Stimulated activated naive CD8-positive, alpha-beta T cell treated with anti-CD3 and anti-CD28 coated beads, Interleukin-15, amount 100 ng/mL, for 72 hours (primary cell): ENCODE measurements around the gene LILRA5.
"Not testable (repeated sequence)": the region's sequence is repeated elsewhere in the genome, so short reads cannot be mapped to it uniquely, and the experiment has no call there.

ENCODE experiments used
- ATAC-seq: fragments of 150-1000 bp; cut with Tn5 transposase; 2 replicates; pipeline ENCODE4 v1.10.0; 2021; ENCODE audit warnings: mild to moderate bottlenecking, moderate library complexity
- DNase-seq, 2 donors: peaks; one replicate each; pipeline ENCODE4 v3.0.0; 2021 to 2022
- H3K27ac Mint-ChIP-seq, 2 donors: one replicate each; pipeline ENCODE4 v1.8.0; 2022; ENCODE audit warnings: mild to moderate bottlenecking in 2 of 2, mixed read lengths in 2 of 2, moderate library complexity in 2 of 2
- H3K27me3 Mint-ChIP-seq: one replicate; pipeline ENCODE4 v1.8.0; 2022; ENCODE audit warnings: mixed read lengths
- H3K4me1 Mint-ChIP-seq: one replicate; pipeline ENCODE4 v1.8.0; 2022; ENCODE audit warnings: mild to moderate bottlenecking, mixed read lengths
- H3K4me3 Mint-ChIP-seq, 2 donors: one replicate each; pipeline ENCODE4 v1.8.0; 2022; ENCODE audit warnings: mild to moderate bottlenecking in 2 of 2, mixed read lengths in 2 of 2, moderate library complexity in 1 of 2
- H3K9me3 Mint-ChIP-seq, 2 donors: one replicate each; pipeline ENCODE4 v1.8.0; 2022; ENCODE audit warnings: mixed read lengths in 2 of 2

Gene LILRA5

DNA sequence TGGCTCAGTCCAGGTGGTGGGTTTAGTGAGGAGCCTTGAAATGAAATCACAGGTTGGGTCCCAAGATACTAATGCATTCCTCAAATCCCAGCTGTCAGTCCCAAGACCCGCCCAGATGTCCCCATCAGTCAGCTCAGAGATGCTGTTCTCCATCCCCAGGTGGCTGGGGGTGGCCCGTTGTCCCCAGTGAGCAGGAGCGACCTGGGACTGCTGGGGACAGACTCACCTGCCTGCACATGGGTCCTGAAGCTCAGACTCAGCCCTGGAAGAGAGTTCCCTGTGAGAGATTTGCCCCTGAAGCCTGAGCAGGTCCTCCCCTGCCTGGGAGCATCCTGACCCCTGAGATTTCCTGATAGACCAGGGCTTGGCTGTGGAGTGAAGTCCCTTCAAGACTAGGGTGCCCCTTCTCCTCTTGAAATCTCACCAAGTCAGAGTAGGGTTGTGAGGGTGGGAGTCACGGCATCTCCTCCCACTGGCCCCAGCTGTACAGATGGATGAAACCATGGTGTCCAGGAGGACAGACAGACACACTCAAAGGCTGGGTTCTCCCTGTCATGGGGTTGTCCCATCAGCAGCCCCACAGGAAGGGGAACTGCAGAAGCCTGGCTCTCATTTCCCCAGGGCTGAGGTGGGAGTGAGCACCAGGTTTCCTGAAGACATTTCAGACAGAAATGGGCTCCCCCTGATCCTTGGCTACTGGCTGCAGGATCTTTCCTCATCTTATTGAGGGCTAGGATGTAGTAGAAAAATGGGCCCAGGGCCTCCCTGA is 14.4 kb downstream of the LILRA5 start:
- Mint-ChIP-seq H3K4me1 (peaks cover 6% of the 10 kb centered on the region), H3K4me3 (no peak overlapping the region), H3K9me3 (peaks cover under 1 to 7% of the 10 kb centered on the region in 2 donors), H3K27me3 (peaks cover 25% of the 10 kb centered on the region), H3K27ac (no peak overlapping the region)
- peak in 1 of 2 donors; percentile 4 for DNase-seq
- ATAC-seq: no peak

DNA sequence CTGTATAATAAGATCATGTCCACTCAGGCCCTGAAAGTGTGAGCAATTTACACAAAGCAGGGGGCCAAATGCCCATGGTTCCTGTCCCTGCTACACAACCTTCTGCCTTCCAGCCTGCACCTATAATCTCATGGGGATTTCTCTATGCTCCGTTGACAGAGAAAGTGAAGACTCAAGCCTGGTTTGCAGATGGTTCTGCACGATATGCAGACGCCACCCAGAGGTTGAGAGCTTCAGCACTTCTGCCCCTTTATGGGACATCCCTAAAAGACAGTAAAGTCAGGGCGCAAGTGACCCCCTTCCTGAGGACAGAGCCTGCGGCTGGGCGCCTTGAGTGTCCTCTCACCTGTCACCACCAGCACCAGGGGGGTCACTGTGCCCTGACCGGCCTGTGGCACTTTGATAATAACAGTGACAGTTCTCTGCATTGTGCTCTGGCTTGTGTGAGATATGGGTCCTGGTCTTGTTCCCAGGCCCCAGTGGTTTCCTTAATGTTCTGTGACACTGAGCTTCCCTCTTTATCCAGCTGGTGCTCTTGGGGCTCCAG is 15.1 kb downstream of the LILRA5 start:
- Mint-ChIP-seq H3K4me3 (no peak overlapping the region), H3K4me1 (no peaks in the 10 kb centered on the region), H3K27ac (no peak overlapping the region), H3K27me3 (peaks cover 32% of the 10 kb centered on the region), H3K9me3 (peaks cover 5 to 7% of the 10 kb centered on the region in 2 donors)
- ATAC-seq (no peak), DNase-seq (no peak)

GRCh38 chr19:54294539-54294938 is 18.4 kb downstream of the LILRA5 start:
- Mint-ChIP-seq H3K9me3 (peaks cover 5 to 7% of the 10 kb centered on the region in 2 donors), H3K27ac (peak overlapping the region in 1 of 2 donors; percentile 40), H3K27me3 (peaks cover 42% of the 10 kb centered on the region)

GRCh38 chr19:54289160-54289559 is 23.8 kb downstream of the LILRA5 start:
- not testable (repeated sequence) for H3K9me3 Mint-ChIP-seq, ATAC-seq, DNase-seq, H3K27ac Mint-ChIP-seq, H3K4me1 Mint-ChIP-seq, H3K4me3 Mint-ChIP-seq
- H3K27me3 Mint-ChIP-seq: peaks cover 23% of the 10 kb centered on the region

More at GRCh38 chr19:54294539-54294938, 18.4 kb downstream of the LILRA5 start:
- ATAC-seq (no peak), DNase-seq (no peak)
- H3K4me1 Mint-ChIP-seq: no peaks in the 10 kb centered on the region
- no peak overlapping the region for H3K4me3 Mint-ChIP-seq

- ATAC-seq (no peak), DNase-seq (no peak)
- no peaks in the 10 kb centered on the region for H3K9me3 Mint-ChIP-seq
- no peak overlapping the region for H3K4me3 Mint-ChIP-seq
- H3K27me3 Mint-ChIP-seq: peaks cover 10% of the 10 kb centered on the region
- peaks cover 8% of the 10 kb centered on the region for H3K4me1 Mint-ChIP-seq
- H3K27ac Mint-ChIP-seq: no peak overlapping the region
These were observed 25.5 kb downstream of the LILRA5 start for GRCh38 chr19:54287456-54287855.

DNA sequence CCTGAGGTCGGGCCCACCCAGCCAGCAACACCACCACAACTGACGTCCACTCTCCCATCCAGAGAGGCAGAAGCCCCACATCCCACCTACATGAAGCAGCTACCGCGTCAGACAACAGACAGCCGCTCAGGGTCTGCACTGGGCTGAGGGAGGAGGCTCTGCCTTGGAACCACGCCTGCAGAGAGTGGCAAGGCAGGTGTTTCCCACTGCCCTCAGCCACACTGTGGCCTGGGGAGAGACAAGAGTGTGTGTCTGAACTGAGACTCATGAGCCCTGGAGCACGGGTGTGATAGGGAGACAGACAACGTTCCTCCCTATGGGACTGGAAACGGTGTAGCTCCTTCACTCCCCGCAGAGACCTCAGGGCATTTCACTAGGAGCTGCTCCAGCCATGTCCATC is 26.7 kb downstream of the LILRA5 start:
- not testable (repeated sequence) for ATAC-seq, H3K4me3 Mint-ChIP-seq, H3K4me1 Mint-ChIP-seq, DNase-seq, H3K27ac Mint-ChIP-seq, H3K9me3 Mint-ChIP-seq
- H3K27me3 Mint-ChIP-seq: peaks cover 14% of the 10 kb centered on the region

GRCh38 chr19:54285427-54286056 is 27.4 kb downstream of the LILRA5 start:
- H3K9me3 Mint-ChIP-seq, DNase-seq, H3K4me3 Mint-ChIP-seq, H3K4me1 Mint-ChIP-seq, ATAC-seq: not testable (repeated sequence)
- Mint-ChIP-seq H3K27ac (peak overlapping the region in 1 of 2 donors; percentile 30), H3K27me3 (peaks cover 15% of the 10 kb centered on the region)

DNA sequence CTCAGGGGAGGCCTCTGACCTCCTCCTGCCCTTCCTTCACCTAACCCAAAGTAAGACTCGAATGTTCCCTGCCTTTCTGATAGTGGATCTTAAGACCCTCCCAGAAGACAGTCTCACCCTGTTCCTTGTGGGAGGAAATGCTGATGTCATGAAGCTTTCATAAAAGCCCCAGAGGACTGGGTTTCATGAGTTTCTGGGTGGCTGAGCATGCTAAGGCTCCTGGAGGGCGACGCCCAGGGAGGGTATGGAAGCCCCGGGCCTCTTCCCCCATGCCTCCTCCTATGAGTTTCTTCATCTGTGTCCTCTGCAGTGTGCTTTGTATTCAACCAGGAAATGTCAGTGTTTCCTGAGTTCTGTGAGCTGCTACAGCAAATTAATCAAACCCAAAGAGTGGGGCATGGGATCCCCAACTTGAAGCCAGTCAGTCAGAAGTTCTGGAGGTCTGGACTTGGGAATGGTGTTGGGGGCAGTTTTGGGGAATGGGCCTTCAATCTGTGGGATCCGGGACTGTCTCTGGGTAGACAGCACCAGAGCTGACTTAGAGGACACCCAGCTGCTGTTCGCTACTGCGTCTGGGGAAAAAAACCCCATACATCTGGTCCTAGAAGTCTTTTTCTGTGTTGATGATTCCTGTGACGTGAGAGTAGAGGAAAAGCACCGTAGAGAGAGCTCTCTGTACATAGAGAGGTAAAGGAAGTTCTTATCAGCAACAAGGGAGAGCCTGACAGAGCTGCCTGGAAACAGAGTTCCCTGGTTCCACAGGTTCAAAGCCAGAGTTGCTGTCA is 30.1 kb downstream of the LILRA5 start:
- ATAC-seq: no peak
- H3K27me3 Mint-ChIP-seq: peaks cover 39% of the 10 kb centered on the region
- H3K4me1 Mint-ChIP-seq: peaks cover 8% of the 10 kb centered on the region
- no peak overlapping the region for H3K4me3 Mint-ChIP-seq
- H3K27ac Mint-ChIP-seq: no peak overlapping the region
- DNase-seq: no peak
- no peaks in the 10 kb centered on the region for H3K9me3 Mint-ChIP-seq

- peaks cover 41% of the 10 kb centered on the region for H3K27me3 Mint-ChIP-seq
- H3K4me3 Mint-ChIP-seq, ATAC-seq, DNase-seq, H3K4me1 Mint-ChIP-seq, H3K9me3 Mint-ChIP-seq, H3K27ac Mint-ChIP-seq: not testable (repeated sequence)
These were observed 31.3 kb downstream of the LILRA5 start for GRCh38 chr19:54281729-54282075.

GRCh38 chr19:54281007-54281728 is 31.8 kb downstream of the LILRA5 start, which contains the start of gene LILRB2:
Gene LILRB2, minus strand, starts transcription at chr19:54281110. Its CDS starts 614 bp downstream, at chr19:54280496.
- H3K27ac Mint-ChIP-seq: no peak within 1 kb of the TSS
- DNase-seq (no peak), ATAC-seq (no peak)
- peaks cover 8% of the 10 kb centered on the region for H3K4me1 Mint-ChIP-seq
- H3K27me3 Mint-ChIP-seq: peaks cover 41% of the 10 kb centered on the region
- no peaks in the 10 kb centered on the region for H3K9me3 Mint-ChIP-seq
- H3K4me3 Mint-ChIP-seq: no peak within 1 kb of the TSS

GRCh38 chr19:54280441-54280840 is 32.5 kb downstream of the LILRA5 start:
- not testable (repeated sequence) for DNase-seq, H3K4me1 Mint-ChIP-seq, ATAC-seq, H3K9me3 Mint-ChIP-seq, H3K27ac Mint-ChIP-seq, H3K4me3 Mint-ChIP-seq
- peaks cover 46% of the 10 kb centered on the region for H3K27me3 Mint-ChIP-seq

DNA sequence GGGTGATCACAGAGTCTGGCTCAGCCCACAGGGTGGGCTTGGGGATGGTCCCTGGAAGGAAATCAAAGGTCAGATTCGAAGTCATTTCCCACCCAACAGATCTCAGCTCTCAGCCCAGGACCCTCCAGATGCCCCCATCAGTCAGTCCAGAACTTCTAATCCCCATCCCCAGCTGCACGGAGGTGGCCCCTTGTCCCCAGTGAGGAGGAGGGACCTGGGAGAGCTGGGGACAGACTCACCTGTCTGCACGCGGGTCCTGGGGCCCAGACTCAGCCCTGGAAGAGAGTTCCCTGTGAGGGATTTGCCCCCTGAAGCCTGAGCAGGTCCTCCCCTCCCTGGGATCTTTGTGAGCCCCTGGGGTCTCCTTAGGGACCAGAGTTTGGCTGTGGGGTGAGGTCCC is 32.9 kb downstream of the LILRA5 start:
- not testable (repeated sequence) for DNase-seq, H3K27ac Mint-ChIP-seq, H3K9me3 Mint-ChIP-seq, ATAC-seq, H3K4me1 Mint-ChIP-seq, H3K4me3 Mint-ChIP-seq
- H3K27me3 Mint-ChIP-seq: peaks cover 50% of the 10 kb centered on the region

DNA sequence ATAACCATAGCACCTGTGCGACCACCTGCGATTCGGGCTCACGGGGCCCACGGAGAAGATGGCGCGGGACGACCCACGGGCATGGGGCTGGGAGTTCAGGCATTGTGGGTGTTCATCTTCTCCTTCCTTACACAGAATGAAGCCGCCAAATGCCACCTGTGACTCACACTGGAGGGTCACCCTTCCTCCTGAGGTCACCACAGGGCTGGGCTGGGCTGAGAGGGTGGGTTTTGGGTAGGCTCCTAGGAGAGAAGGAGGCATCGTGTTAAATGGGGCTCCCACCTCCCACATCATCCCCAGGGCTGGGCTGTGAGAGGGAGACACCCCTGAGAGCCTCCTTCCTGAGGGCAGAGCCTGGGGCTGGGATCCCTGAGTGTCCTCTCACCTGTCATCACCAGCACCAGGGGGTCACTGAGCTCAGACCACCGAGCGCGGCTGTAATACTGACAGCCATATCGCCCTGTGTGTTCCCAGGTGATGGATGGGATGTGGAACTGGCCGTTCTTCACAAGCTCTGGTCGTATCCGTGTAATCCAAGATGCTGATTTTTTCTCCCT is 33.5 kb downstream of the LILRA5 start:
- DNase-seq: no peak

DNA sequence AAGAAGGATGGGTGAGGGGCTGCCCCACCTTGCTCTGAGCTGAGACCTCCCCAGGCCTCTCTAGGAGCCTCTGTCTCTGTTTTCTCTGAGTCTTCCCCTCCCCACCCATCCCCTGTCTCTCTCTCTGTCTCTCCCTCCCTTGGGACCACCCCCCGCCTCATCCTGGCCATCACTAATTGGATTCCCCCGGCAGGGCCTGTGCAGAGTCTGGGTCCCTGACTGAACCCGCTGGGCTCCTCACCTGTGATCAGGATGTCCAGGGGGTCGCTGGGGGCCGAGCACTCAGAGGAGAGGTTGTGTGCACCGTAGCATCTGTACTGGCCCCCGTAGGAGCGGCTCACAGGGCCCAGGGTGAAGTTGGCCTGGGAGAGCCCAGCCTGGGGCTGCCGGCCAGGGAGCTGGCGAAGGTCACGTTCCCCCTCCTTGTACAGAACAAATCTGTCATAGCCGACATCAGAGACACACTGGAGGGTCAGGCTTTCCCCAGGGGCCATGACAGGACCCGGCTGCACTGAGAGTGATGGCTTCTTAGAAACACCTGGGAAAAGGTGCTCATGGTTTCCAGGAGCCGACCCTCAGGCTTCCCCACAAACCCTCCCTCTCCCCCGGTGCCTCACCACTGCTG is 34.3 kb downstream of the LILRA5 start:
- not testable (repeated sequence) for H3K4me1 Mint-ChIP-seq, DNase-seq, H3K9me3 Mint-ChIP-seq, H3K4me3 Mint-ChIP-seq, H3K27ac Mint-ChIP-seq
- peak; percentile 37 for ATAC-seq
- H3K27me3 Mint-ChIP-seq: peaks cover 60% of the 10 kb centered on the region

More for the DNA sequence above, 33.5 kb downstream of the LILRA5 start:
- H3K4me1 Mint-ChIP-seq: no peaks in the 10 kb centered on the region
- H3K4me3 Mint-ChIP-seq: no peak overlapping the region
- no peak for ATAC-seq
- no peak overlapping the region for H3K27ac Mint-ChIP-seq
- peaks cover 52% of the 10 kb centered on the region for H3K27me3 Mint-ChIP-seq
- H3K9me3 Mint-ChIP-seq: no peaks in the 10 kb centered on the region
